ENCODE results near the gene ABCC8. TPM values are rescaled to one million over a fixed set of nuclear protein-coding genes. Genes with fewer than 3 reads are reported as not detected.

Gene ABCC8
- total and polyA plus RNA-seq, 2 experiments from 2014 or later = 2.0 to 3.4 TPM

DNA sequence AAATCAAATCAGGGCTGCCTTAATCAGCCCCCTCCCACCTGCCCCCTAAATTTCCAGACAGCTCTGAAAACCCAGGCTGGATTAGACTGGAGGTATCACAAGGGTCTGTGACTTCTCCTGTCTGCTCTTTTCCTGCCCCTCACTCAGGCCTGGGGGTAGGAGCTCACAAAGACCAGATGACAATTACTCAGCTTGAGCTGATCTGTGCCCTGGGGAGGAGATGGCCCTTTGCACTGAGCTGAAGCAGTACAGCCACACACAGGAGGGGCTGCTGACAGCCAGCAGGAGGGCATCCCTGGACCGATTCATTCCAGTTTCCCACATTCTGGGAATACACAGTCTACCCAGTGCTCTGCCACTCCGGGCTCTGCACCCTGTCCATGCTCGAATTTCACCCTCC is 4.2 kb downstream of the ABCC8 start:
- Histone ChIP-seq H3K4me1 (ENCODE audit: insufficient read depth) (peaks cover 13% of the 10 kb centered on the region; the same call in 1 of the 2 replicates), H3K4me3 (no peak overlapping the region), H3K36me3 (ENCODE audit: insufficient read depth) (no peaks in the 10 kb centered on the region), H3K79me2 (replicated peaks; ENCODE audit: insufficient read depth) (no peaks in the 10 kb centered on the region), H2AFZ (no peak overlapping the region), H3F3A (replicated peaks; ENCODE audit: low read depth) (no peaks in the 10 kb centered on the region; the same call in 1 of the 2 replicates), H3K27me3 (ENCODE audit: insufficient read depth) (peaks cover 39% of the 10 kb centered on the region), H4K20me1 (replicated peaks; ENCODE audit: insufficient read depth) (no peaks in the 10 kb centered on the region), H3K4me2 (no peak overlapping the region), H3K9me2 (ENCODE audit: insufficient read depth) (no peaks in the 10 kb centered on the region), H3K27ac (ENCODE audit: low read depth) (no peak overlapping the region)
- Mint-ChIP-seq H3K36me3 (ENCODE audit: low read depth) (no peaks in the 10 kb centered on the region), H3K4me3 (no peak overlapping the region), H3K9me3 (no peaks in the 10 kb centered on the region; the same call in 2 of the 3 replicates), H3K27ac (no peak overlapping the region), H3K27me3 (ENCODE audit: insufficient read depth, low read depth, poor library complexity) (peaks cover 42% of the 10 kb centered on the region), H3K4me1 (peaks cover 24% of the 10 kb centered on the region)
- no peak for DNase-seq (ENCODE audit: low spot score)
- ATAC-seq = no peak
- TF ChIP-seq ZNF462 (CRISPR knock-in tag; IDR thresholded peaks at IDR 0.05) (no peak), ETS1 (IDR thresholded peaks at IDR 0.05) (no peak), ZNF114 (CRISPR knock-in tag; IDR thresholded peaks at IDR 0.05) (no peak), EZH2 (IDR thresholded peaks at IDR 0.05; ENCODE audit: low read depth, unreplicated experiment) (no peak), REST (IDR thresholded peaks at IDR 0.05; ENCODE audit: unreplicated experiment) (no peak), CREB1 (CRISPR knock-in tag; IDR thresholded peaks at IDR 0.05; ENCODE audit: low read depth) (no peak), STAT1 (IDR thresholded peaks at IDR 0.05; ENCODE audit: unreplicated experiment) (no peak), JUNB (IDR thresholded peaks at IDR 0.05; ENCODE audit: unreplicated experiment) (no peak), ZNF331 (CRISPR knock-in tag; IDR thresholded peaks at IDR 0.05; ENCODE audit: low read depth) (no peak), CTCF (conservative IDR thresholded peaks at IDR 0.05; ENCODE audit: low read depth in 2 of 2) (no peak), EZH2phosphoT487 (IDR thresholded peaks at IDR 0.05; ENCODE audit: unreplicated experiment) (no peak), POLR2AphosphoS5 (IDR thresholded peaks at IDR 0.05; ENCODE audit: low read depth) (no peak), NANOG (IDR thresholded peaks at IDR 0.05; ENCODE audit: borderline replicate concordance) (no peak)
